Esophagus squamous epithelium (tissue), 5 donors: ENCODE data around the gene GMPPB. TPM values are rescaled to one million over a fixed set of nuclear protein-coding genes. Genes with fewer than 3 reads are reported as not detected.

Source experiments
- DNase-seq: peaks from one replicate; lab custom pipeline; 2025; lab: John Stamatoyannopoulos, UW
- H3K27ac ChIP-seq, 4 donors: fragments of 200-600 bp; sonication (generic); one replicate each; pipeline ENCODE4 v1.5.1; 2016 to 2019; ENCODE audit warnings: mild to moderate bottlenecking in 1 of 4
- H3K27me3 ChIP-seq, 4 donors: fragments of 200-600 bp; sonication (generic); 1 replicate in 3 of 4; 2 replicates in 1 of 4; pipeline versions ENCODE4 v1.5.1 to v1.6.0; 2017 to 2021; ENCODE audit warnings: antibody characterized with exemption in 1 of 4
- H3K36me3 ChIP-seq, 3 donors: fragments of 200-600 bp; sonication (generic); one replicate each; pipeline ENCODE4 v1.5.1; 2016 to 2019
- H3K4me1 ChIP-seq, 3 donors: fragments of 200-600 bp; sonication (generic); one replicate each; pipeline ENCODE4 v1.5.1; 2017 to 2019
- H3K4me3 ChIP-seq, 4 donors: fragments of 200-600 bp; sonication (generic); 1 replicate in 3 of 4; 2 replicates in 1 of 4; pipeline ENCODE4 v1.5.1; 2016 to 2019; ENCODE audit warnings: mild to moderate bottlenecking in 2 of 4, moderate library complexity in 1 of 4
- H3K9me3 ChIP-seq, 3 donors: fragments of 200-600 bp; sonication (generic); one replicate each; pipeline ENCODE4 v1.5.1; 2016 to 2019
- CTCF ChIP-seq, 6 experiments: fragments of 450-650 bp in 4 of 6; fragments of 200-600 bp in 2 of 6; sonication (generic) in 2 of 6; IDR thresholded peaks; one replicate each; pipeline ENCODE4 v1.5.1; 2016 to 2019; ENCODE audit warnings: antibody characterized with exemption in 6 of 6, mild to moderate bottlenecking in 4 of 6, moderate library complexity in 4 of 6
- POLR2A ChIP-seq, 4 donors: fragments of 450-650 bp; IDR thresholded peaks; one replicate each; pipeline ENCODE4 v1.6.1; 2017; ENCODE audit warnings: antibody characterized with exemption in 4 of 4, mild to moderate bottlenecking in 4 of 4, moderate library complexity in 3 of 4
- WGBS, 2 donors: methylation state at CpG; one replicate each; pipeline ENCODE4 v1.1.5; 2018; 5-methylcytosine and 5-hydroxymethylcytosine counted together
- intact Hi-C: fragments of 100-400 bp; cut with DNase I; formaldehyde crosslinking; loops from one replicate; pipeline ENCODE4 v1.15.0; 2022
- total RNA-seq, 4 donors: library from RNA; depleted of rRNA; stranded (reverse); fragments of >200 nt; gene quantifications; one replicate each; pipeline ENCODE4 v1.1.0, GENCODE V29; 2016
- donor health status: DM: yes; HTN: yes; CAD: no.

The GMPPB gene
- total RNA-seq, 4 donors from 2014 or later, result 17.7 to 49.7 (median 33.8) TPM

GRCh38 chr3:49769286-49769915 is 45.6 kb upstream of the GMPPB start:
- peaks cover 0 to 5% (median 0%) of the 10 kb centered on the region in 3 donors for H3K4me1 ChIP-seq
- H3K4me3 ChIP-seq, result no peak overlapping the region
- H3K27ac ChIP-seq, result no peak overlapping the region
- no peaks in the 10 kb centered on the region for H3K9me3 ChIP-seq
- no peaks in the 10 kb centered on the region for H3K27me3 ChIP-seq
- intact Hi-C loops, result no loop called here
- peaks cover 0 to 29% (median 0%) of the 10 kb centered on the region in 3 donors for H3K36me3 ChIP-seq
- DNase-seq, result no peak
- no peak for TF ChIP-seq CTCF (IDR thresholded peaks at IDR 0.05)
- TF ChIP-seq POLR2A (IDR thresholded peaks at IDR 0.05), result no peak
- WGBS, 2 donors, result 88 to 93% methylated on average over 3 of the region's 3 CpGs

- 92 to 100% methylated on average over 4 of the region's 4 CpGs for WGBS, 2 donors
- DNase-seq, result no peak
- Histone ChIP-seq H3K36me3 (peaks cover 0 to 36% (median 0%) of the 10 kb centered on the region in 3 donors), H3K27ac (no peak overlapping the region), H3K4me1 (no peaks in the 10 kb centered on the region), H3K9me3 (no peaks in the 10 kb centered on the region), H3K27me3 (no peaks in the 10 kb centered on the region), H3K4me3 (no peak overlapping the region)
- intact Hi-C loops, result no loop called here
- TF ChIP-seq CTCF (IDR thresholded peaks at IDR 0.05), result no peak
- no peak for TF ChIP-seq POLR2A (IDR thresholded peaks at IDR 0.05)
These were observed 40.2 kb upstream of the GMPPB start for GRCh38 chr3:49763981-49764380.

GRCh38 chr3:49761661-49762060 is 37.9 kb upstream of the GMPPB start:
- no peak overlapping the region for H3K4me3 ChIP-seq
- TF ChIP-seq CTCF (IDR thresholded peaks at IDR 0.05), result no peak
- no peak for TF ChIP-seq POLR2A (IDR thresholded peaks at IDR 0.05)
- H3K27me3 ChIP-seq, result no peaks in the 10 kb centered on the region
- WGBS, 2 donors, result 81 to 82% methylated on average over 3 of the region's 3 CpGs
- H3K9me3 ChIP-seq, result no peaks in the 10 kb centered on the region
- intact Hi-C loops, result no loop called here
- H3K4me1 ChIP-seq, result no peaks in the 10 kb centered on the region
- H3K27ac ChIP-seq, result no peak overlapping the region
- H3K36me3 ChIP-seq, result peaks cover 0 to 36% (median 0%) of the 10 kb centered on the region in 3 donors
- DNase-seq, result no peak

GRCh38 chr3:49759226-49759625 is 35.5 kb upstream of the GMPPB start:
- no peak for TF ChIP-seq POLR2A (IDR thresholded peaks at IDR 0.05)
- TF ChIP-seq CTCF (IDR thresholded peaks at IDR 0.05), result no peak
- no peak overlapping the region for H3K4me3 ChIP-seq
- H3K36me3 ChIP-seq, result peaks cover 0 to 23% (median 0%) of the 10 kb centered on the region in 3 donors
- intact Hi-C loops, result no loop called here
- no peak overlapping the region for H3K27ac ChIP-seq
- no peak for DNase-seq
- no peaks in the 10 kb centered on the region for H3K9me3 ChIP-seq
- H3K27me3 ChIP-seq, result no peaks in the 10 kb centered on the region
- 10 to 50% methylated on average over 1 of the region's 1 CpG for WGBS, 2 donors
- peaks cover 0 to 11% (median 6%) of the 10 kb centered on the region in 3 donors for H3K4me1 ChIP-seq

GRCh38 chr3:49757197-49757596 is 33.4 kb upstream of the GMPPB start:
- 68 to 72% methylated on average over 2 of the region's 2 CpGs for WGBS, 2 donors
- Histone ChIP-seq H3K27ac (no peak overlapping the region), H3K9me3 (no peaks in the 10 kb centered on the region), H3K27me3 (no peaks in the 10 kb centered on the region), H3K4me3 (no peak overlapping the region), H3K36me3 (peaks cover 0 to 8% (median 0%) of the 10 kb centered on the region in 3 donors), H3K4me1 (peaks cover 4 to 24% (median 6%) of the 10 kb centered on the region in 3 donors)
- no peak for DNase-seq
- intact Hi-C loops, result no loop called here
- TF ChIP-seq POLR2A (IDR thresholded peaks at IDR 0.05), result no peak
- TF ChIP-seq CTCF (IDR thresholded peaks at IDR 0.05), result no peak
